ENCODE data around the gene DCAF6.

- TF ChIP-seq CTCF (IDR thresholded peaks at IDR 0.05; ENCODE audit: insufficient read depth, low read length, poor library complexity, severe bottlenecking) (no peak), EZH2phosphoT487 (conservative IDR thresholded peaks at IDR 0.05; ENCODE audit: low read length) (no peak)
Measured at GRCh38 chr1:167955915-167956314, 19.4 kb downstream of the DCAF6 start.

Measured in SU-DHL-6 (cell line).